Sigmoid colon (tissue), 7 donors: ENCODE data around the gene DUS1L. TPM values are rescaled to one million over a fixed set of nuclear protein-coding genes. Genes with fewer than 3 reads are reported as not detected.

ENCODE experiments used
- DNase-seq: peaks from one replicate; pipeline ENCODE4 v3.0.0-alpha.2; 2019
- H3K27ac ChIP-seq, 4 donors: fragments of 200-600 bp; sonication (generic); one replicate each; pipeline ENCODE4 v1.5.1; 2016 to 2019; ENCODE audit warnings: mild to moderate bottlenecking in 1 of 4
- H3K27me3 ChIP-seq, 3 donors: fragments of 200-600 bp; sonication (generic); one replicate each; pipeline ENCODE4 v1.5.1; 2019; ENCODE audit warnings: mild to moderate bottlenecking in 1 of 3
- H3K36me3 ChIP-seq, 4 donors: fragments of 200-600 bp; sonication (generic); one replicate each; pipeline ENCODE4 v1.5.1; 2016 to 2019
- H3K4me1 ChIP-seq, 4 donors: fragments of 200-600 bp; sonication (generic); one replicate each; pipeline ENCODE4 v1.5.1; 2017 to 2019
- H3K4me3 ChIP-seq, 4 donors: fragments of 200-600 bp; sonication (generic); one replicate each; pipeline ENCODE4 v1.5.1; 2017 to 2019; ENCODE audit warnings: mild to moderate bottlenecking in 2 of 4, moderate library complexity in 1 of 4
- H3K9me3 ChIP-seq, 4 donors: fragments of 200-600 bp in 3 of 4; sonication (generic) in 3 of 4; one replicate each; pipeline versions ENCODE4 v1.5.1 to v1.6.1; 2013 to 2019
- EP300 ChIP-seq, 4 donors: sonication (generic); formaldehyde crosslinking; IDR thresholded peaks; one replicate each; pipeline ENCODE4 v1.6.1; 2017; ENCODE audit warnings: antibody characterized with exemption in 4 of 4
- POLR2A ChIP-seq, 2 donors: fragments of 450-650 bp; IDR thresholded peaks; one replicate each; pipeline ENCODE4 v1.6.1; 2016; ENCODE audit warnings: antibody characterized with exemption in 2 of 2, mild to moderate bottlenecking in 2 of 2, moderate library complexity in 2 of 2
- POLR2AphosphoS5 ChIP-seq, 4 donors: sonication (generic); formaldehyde crosslinking; IDR thresholded peaks; one replicate each; pipeline ENCODE4 v1.6.1; 2017; ENCODE audit warnings: antibody characterized with exemption in 4 of 4
- WGBS, 2 donors: extraction: QIAGEN DNeasy Blood & Tissue Kit; methylation state at CpG; one replicate each; pipeline ENCODE4 v1.1.7; 2013; 5-methylcytosine and 5-hydroxymethylcytosine counted together
- intact Hi-C: fragments of 100-400 bp; cut with DNase I; formaldehyde crosslinking; loops from one replicate; pipeline ENCODE4 v1.15.1; 2023
- polyA plus RNA-seq, 3 donors: library from polyadenylated mRNA; stranded (reverse); fragments of 200-250 nt; gene quantifications; one replicate each; pipeline ENCODE4 v1.2.3, GENCODE V29; 2013
- total RNA-seq, 4 donors: library from RNA; depleted of rRNA; stranded (reverse); fragments of >200 nt; gene quantifications; one replicate each; pipeline ENCODE4 v1.1.0, GENCODE V29; 2016
- TF ChIP-seq, protein P1 (sequence below), 4 experiments: fragments of 450-650 bp in 3 of 4; fragments of 200-600 bp in 1 of 4; IDR thresholded peaks; one replicate each; pipeline ENCODE4 v1.5.1; 2016 to 2019; ENCODE audit warnings: antibody characterized with exemption in 4 of 4, mild to moderate bottlenecking in 3 of 4, moderate library complexity in 2 of 4
- donor health status: healthy with polysubstance abuse.
- donor health status: Bipolar disorder and iron deficiency.
- donor health status: healthy.

The DUS1L gene
- total and polyA plus RNA-seq, 7 donors, result 31.3 to 119 (median 68.5) TPM

DNA sequence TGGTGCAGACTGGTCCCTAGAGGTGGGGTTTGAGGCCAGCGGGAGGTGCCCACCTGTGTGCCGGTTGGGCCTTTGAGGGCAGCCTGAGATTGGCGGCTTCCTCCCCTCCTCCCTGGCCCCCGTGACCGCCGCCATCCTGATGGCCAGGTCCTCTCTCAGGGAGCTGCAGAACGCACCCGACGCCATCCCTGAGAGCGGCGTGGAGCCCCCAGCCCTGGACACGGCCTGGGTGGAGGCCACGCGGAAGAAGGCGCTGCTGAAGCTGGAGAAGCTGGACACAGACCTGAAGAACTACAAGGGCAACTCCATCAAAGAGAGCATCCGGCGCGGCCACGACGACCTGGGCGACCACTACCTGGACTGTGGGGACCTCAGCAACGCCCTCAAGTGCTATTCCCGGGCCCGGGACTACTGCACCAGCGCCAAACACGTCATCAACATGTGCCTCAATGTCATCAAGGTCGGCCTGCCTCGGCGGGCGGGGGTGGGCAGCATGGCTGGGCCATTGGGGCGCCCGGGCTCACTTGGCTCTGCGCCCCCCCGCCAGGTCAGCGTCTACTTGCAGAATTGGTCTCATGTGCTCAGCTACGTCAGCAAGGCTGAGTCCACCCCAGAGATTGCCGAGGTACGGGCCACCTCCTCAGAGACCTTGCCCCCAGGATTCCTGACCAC is 11.1 kb downstream of the DUS1L start:
- 93 to 95% methylated on average over 38 of the region's 38 CpGs for WGBS, 2 donors

DNA sequence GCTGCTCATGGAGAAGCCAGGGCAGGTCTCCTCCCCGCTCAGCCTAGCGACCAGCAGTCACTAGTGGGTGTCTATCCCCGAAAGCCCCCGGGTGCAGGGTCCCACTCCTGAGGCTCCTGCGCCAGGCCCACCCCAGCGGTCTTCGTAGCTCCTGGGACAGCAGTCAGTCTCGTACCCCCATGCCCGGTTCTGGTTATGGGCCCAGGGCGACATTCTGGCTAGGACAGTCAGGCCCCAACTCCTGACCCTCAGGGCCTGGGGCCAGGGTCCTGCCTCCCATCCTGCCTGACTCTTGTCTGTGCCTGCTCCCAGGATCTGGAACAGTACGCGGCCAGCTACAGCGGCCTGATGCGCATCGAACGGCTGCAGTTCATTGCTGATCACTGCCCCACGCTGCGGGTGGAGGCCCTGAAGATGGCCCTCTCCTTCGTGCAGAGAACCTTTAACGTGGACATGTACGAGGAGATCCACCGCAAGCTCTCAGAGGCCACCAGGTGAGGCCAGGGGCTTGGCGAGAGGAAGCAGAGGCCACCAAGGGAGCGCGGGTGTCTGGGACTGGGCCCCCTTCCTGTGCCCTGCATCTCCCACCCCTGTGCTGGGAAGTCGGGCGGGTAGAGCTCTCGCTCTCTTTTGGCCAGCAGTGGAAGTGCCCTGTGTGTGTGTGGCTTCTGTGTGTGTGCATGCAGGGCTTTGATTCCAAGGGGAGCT is 11.9 kb downstream of the DUS1L start:
- Histone ChIP-seq H3K4me1 (peaks cover 0 to 38% (median 35%) of the 10 kb centered on the region in 4 donors), H3K27ac (no peak overlapping the region), H3K27me3 (no peaks in the 10 kb centered on the region), H3K36me3 (peaks cover 30 to 72% (median 33%) of the 10 kb centered on the region in 4 donors), H3K4me3 (no peak overlapping the region), H3K9me3 (no peaks in the 10 kb centered on the region)
- intact Hi-C loops, result no loop called here
- WGBS, 2 donors, result 96% methylated on average over 28 of the region's 28 CpGs
- TF ChIP-seq, protein P1, sequence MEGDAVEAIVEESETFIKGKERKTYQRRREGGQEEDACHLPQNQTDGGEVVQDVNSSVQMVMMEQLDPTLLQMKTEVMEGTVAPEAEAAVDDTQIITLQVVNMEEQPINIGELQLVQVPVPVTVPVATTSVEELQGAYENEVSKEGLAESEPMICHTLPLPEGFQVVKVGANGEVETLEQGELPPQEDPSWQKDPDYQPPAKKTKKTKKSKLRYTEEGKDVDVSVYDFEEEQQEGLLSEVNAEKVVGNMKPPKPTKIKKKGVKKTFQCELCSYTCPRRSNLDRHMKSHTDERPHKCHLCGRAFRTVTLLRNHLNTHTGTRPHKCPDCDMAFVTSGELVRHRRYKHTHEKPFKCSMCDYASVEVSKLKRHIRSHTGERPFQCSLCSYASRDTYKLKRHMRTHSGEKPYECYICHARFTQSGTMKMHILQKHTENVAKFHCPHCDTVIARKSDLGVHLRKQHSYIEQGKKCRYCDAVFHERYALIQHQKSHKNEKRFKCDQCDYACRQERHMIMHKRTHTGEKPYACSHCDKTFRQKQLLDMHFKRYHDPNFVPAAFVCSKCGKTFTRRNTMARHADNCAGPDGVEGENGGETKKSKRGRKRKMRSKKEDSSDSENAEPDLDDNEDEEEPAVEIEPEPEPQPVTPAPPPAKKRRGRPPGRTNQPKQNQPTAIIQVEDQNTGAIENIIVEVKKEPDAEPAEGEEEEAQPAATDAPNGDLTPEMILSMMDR (IDR thresholded peaks at IDR 0.05), result no peak
- TF ChIP-seq POLR2AphosphoS5 (IDR thresholded peaks at IDR 0.05) (no peak), EP300 (IDR thresholded peaks at IDR 0.05) (no peak), POLR2A (IDR thresholded peaks at IDR 0.05) (no peak)
- DNase-seq, result no peak

More for the DNA sequence above, 11.1 kb downstream of the DUS1L start:
- H3K9me3 ChIP-seq, result no peaks in the 10 kb centered on the region
- no peak for DNase-seq
- intact Hi-C loops, result no loop called here
- H3K27ac ChIP-seq, result no peak overlapping the region
- H3K4me3 ChIP-seq, result no peak overlapping the region
- H3K4me1 ChIP-seq, result peaks cover 0 to 38% (median 33%) of the 10 kb centered on the region in 4 donors
- no peaks in the 10 kb centered on the region for H3K27me3 ChIP-seq
- TF ChIP-seq, protein P1 (IDR thresholded peaks at IDR 0.05), result no peak
- TF ChIP-seq EP300 (IDR thresholded peaks at IDR 0.05) (no peak), POLR2AphosphoS5 (IDR thresholded peaks at IDR 0.05) (no peak), POLR2A (IDR thresholded peaks at IDR 0.05) (no peak)
- H3K36me3 ChIP-seq, result peaks cover 30 to 72% (median 32%) of the 10 kb centered on the region in 4 donors

DNA sequence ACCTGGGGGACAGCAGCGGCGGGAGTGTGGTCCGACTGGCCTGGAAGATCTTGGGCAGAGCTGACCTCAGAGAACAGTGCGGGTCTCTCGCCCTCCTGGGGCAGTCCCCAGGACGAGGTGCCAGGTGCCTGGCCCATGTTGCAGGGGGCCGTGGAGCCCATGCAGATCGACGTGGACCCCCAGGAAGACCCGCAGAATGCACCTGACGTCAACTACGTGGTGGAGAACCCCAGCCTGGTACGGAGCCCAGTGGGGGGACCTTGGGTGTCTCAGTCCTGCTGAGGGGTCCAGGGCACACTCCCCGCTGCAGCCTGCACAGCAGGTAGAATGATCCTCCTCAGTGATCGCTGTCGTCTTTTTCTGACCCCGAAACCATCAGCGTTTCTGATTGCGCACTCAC is 12.5 kb downstream of the DUS1L start:
- H3K27me3 ChIP-seq, result no peaks in the 10 kb centered on the region
- H3K4me1 ChIP-seq, result peaks cover 0 to 38% (median 35%) of the 10 kb centered on the region in 4 donors
- no peak for DNase-seq
- peak overlapping the region in 2 of 4 donors; percentile 83 to 89 for H3K4me3 ChIP-seq
- H3K36me3 ChIP-seq, result peaks cover 26 to 72% (median 35%) of the 10 kb centered on the region in 4 donors
- no peak for TF ChIP-seq EP300 (IDR thresholded peaks at IDR 0.05)
- no peak for TF ChIP-seq POLR2A (IDR thresholded peaks at IDR 0.05)
- TF ChIP-seq POLR2AphosphoS5 (IDR thresholded peaks at IDR 0.05), result no peak
- TF ChIP-seq, protein P1 (IDR thresholded peaks at IDR 0.05), result no peak
- no peaks in the 10 kb centered on the region for H3K9me3 ChIP-seq
- intact Hi-C loops, result no loop called here
- no peak overlapping the region for H3K27ac ChIP-seq
- 91 to 92% methylated on average over 19 of the region's 19 CpGs for WGBS, 2 donors

DNA sequence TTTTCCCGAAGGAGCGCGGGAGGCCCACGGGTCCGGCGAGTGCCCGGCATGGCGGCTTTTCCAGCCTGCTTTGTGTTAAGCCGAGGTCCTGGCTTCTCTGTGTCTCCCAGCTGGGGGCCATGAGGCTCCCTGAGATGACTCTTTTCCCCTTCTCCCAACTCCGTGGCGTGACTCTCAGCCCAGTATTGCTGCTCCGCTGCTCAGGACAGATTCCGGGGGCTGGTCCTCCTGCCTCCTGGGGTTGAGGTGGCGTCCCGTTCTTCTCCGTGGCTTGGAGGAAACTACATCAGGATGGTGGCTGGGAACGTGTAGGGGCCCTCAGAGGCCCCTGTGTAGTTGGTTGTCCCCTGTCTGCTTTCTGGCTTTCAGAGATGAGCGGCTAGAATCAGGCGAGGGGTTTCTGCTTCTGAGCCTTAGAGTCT is 13.0 kb downstream of the DUS1L start:
- Histone ChIP-seq H3K4me1 (peaks cover 0 to 38% (median 35%) of the 10 kb centered on the region in 4 donors), H3K36me3 (peaks cover 25 to 72% (median 34%) of the 10 kb centered on the region in 4 donors), H3K27me3 (no peaks in the 10 kb centered on the region), H3K27ac (peak overlapping the region in 3 of 4 donors; percentile 66 to 84 (median 77)), H3K4me3 (peak overlapping the region; percentile 61 to 90 (median 86)), H3K9me3 (no peaks in the 10 kb centered on the region)
- no peak for DNase-seq
- TF ChIP-seq, protein P1 (IDR thresholded peaks at IDR 0.05), result no peak
- intact Hi-C loops, result no loop called here
- 14 to 29% methylated on average over 19 of the region's 19 CpGs for WGBS, 2 donors
